Activated naive CD4-positive, alpha-beta T cell treated with anti-CD3 and anti-CD28 coated beads, Interleukin-2, amount 10 ng/mL, durations not matched to agents 5 hours and 36 hours (primary cell): ENCODE results near the gene GLA. TPM values are rescaled to one million over a fixed set of nuclear protein-coding genes. Genes with fewer than 3 reads are reported as not detected.

Experiments used
- total RNA-seq, 2 experiments: library from RNA; stranded (reverse); gene quantifications; one replicate each; pipeline ENCODE4 v1.2.3, GENCODE V29; 2021

GLA gene
- 10 to 100 TPM; 22.6 to 23.6 TPM for total RNA-seq

GRCh38 chrX:101407748-101408531 is at the start of gene GLA, which contains the start of gene HNRNPH2:
Gene GLA, minus strand, starts transcription at chrX:101407925. Its CDS starts 22 bp downstream, at chrX:101407903.
Gene HNRNPH2, plus strand, starts transcription at chrX:101408222. Its CDS starts 3,767 bp downstream, at chrX:101411989.

GRCh38 chrX:101390664-101391525 is 16.8 kb downstream of the GLA start, which contains the start of gene RPL36A:
Gene RPL36A, plus strand, starts transcription at chrX:101391011. Its CDS starts 33 bp downstream, at chrX:101391044.

GRCh38 chrX:101385795-101386541 is 21.8 kb downstream of the GLA start, which contains the start of gene BTK:
Gene BTK, minus strand, starts transcription at chrX:101386191. Its CDS starts 10,907 bp downstream, at chrX:101375284.

GRCh38 chrX:101348452-101349192 is 59.1 kb downstream of the GLA start, which contains the start of gene TIMM8A:
Gene TIMM8A, minus strand, starts transcription at chrX:101348742. Its CDS starts 78 bp downstream, at chrX:101348664.

Other genes with a start within 250 kb of the GLA start
- under 1 TPM; 0.45 to 0.55 TPM for gene DRP2, start 188.1 kb downstream of the GLA start, total RNA-seq
- not detected for gene TAF7L, start 116.6 kb downstream of the GLA start, total RNA-seq
- gene TIMM8A, start 59.2 kb downstream of the GLA start, total RNA-seq, result 10 to 100 TPM; 12.3 to 14.0 TPM
- gene BTK, start 21.7 kb downstream of the GLA start, total RNA-seq, result under 1 TPM; 0.10 to 0.28 TPM
- gene RPL36A, start 16.9 kb downstream of the GLA start, total RNA-seq, result 100 to 1,000 TPM; 331 to 406 TPM
- gene HNRNPH2, start 297 bp upstream of the GLA start, total RNA-seq, result 10 to 100 TPM; 45.3 to 46.4 TPM
- 1 to 10 TPM; 2.2 to 2.3 TPM for gene ARMCX4, start 77.5 kb upstream of the GLA start, total RNA-seq
- under 1 TPM; 0.14 to 0.30 TPM for gene ARMCX1, start 142.6 kb upstream of the GLA start, total RNA-seq
- 10 to 100 TPM; 37.4 to 42.7 TPM for gene ARMCX6, start 210.1 kb upstream of the GLA start, total RNA-seq
- gene ARMCX3, start 215.2 kb upstream of the GLA start, total RNA-seq, result 10 to 100 TPM; 26.4 to 27.0 TPM